HG03095 (cell line): ENCODE results near the gene PIAS2.
"Not testable (repeated sequence)": the region's sequence is repeated elsewhere in the genome, so short reads cannot be mapped to it uniquely, and the experiment has no call there.

Source experiments
- ATAC-seq: cut with Tn5 transposase; IDR thresholded peaks from one replicate; pipeline ENCODE4 v1.9.1; 2021; ENCODE audit warnings: moderate library complexity; ENCODE audit not compliant: unreplicated experiment

The PIAS2 gene

DNA sequence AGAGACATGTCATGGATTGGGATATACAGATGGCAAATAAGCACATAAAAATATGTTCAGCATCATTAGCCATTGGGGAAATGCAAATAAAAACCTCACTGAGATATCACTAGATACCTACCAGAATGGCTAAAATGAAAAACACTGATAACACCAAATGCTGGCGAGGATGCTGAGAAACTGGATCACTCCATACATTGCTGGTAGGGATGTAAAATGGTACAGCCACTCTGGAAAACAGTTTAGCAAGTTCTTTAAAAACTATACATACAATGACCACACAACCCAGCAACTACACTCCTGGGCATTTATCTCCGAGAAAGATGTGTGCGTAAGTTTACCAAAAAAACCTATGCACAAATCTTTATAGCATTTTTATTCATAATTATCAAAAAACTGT is 13.9 kb downstream of the PIAS2 start:
- no peak for ATAC-seq

DNA sequence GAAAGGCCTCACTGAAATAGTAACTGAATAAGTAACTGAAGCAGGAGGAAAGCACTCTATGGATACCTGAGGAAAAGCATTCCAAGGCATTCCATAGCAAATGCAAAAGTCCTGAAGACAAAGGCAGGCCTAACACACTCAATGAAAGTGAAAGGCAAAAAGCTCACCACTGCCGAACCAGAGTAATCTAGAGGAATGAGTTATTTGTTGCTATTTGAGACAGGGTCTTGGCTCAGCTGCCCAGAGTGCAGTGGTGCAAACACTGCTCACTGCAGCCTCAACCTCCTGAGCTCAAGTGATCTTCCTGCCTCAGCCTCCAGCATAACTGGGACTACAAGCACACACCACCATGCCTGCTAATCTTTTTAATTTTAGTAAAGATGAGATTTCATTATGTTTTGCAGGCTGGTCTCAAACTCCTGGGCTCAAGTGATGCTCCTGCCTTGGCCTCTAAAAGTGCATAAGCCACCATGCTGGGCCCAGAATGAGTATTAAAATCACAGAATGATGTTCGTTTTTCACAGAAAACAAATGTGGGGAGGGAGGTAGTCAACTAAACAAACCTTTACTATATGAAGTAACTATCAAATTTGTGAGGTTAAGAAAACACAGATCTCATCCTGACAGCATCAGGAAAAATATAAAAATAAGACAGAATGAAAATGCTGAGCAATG is 17.9 kb downstream of the PIAS2 start:
- ATAC-seq: peak; percentile 67

DNA sequence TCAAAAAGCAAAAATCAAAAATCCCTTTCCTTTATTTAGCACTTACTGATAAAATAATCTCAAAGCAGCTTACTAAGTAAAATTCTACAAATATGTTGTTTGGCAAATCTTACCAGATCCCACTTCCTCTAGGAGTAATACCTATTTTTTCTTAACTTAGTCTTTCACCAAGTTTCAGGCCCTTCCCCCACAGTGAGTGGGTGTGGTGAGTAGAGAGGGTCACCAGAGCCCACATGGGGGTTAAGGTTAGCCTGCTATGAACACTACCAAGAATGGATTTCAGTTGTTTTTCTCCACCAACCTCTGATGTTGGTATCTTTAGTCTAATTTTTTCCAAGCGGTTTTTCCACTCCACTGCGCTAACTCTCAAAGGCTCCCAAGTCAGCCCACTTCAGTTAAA is 23.2 kb downstream of the PIAS2 start:
- no peak for ATAC-seq

GRCh38 chr18:46893360-46893759 is 23.9 kb downstream of the PIAS2 start:
- no peak for ATAC-seq

DNA sequence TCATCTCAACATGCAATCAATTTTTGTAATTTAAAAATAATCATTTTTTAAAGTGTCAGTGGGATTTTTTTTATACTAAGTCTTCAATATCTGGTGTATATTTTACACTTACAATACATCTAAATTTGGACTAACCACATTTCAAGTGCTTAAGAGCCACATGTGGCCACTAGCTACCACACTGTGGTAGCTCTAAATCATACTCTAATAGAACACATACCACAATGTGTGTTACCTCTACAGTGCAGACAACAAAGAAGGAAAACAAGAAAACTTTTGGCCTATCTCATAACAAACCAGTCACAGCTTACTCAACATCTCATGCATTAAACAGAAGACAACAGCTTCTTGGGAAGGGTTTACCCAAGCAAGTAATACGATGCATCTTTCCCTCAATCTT is 24.5 kb downstream of the PIAS2 start:
- peak; percentile 54 for ATAC-seq

- peak; percentile 86 for ATAC-seq
Measured at GRCh38 chr18:46891742-46892214, 25.5 kb downstream of the PIAS2 start.

DNA sequence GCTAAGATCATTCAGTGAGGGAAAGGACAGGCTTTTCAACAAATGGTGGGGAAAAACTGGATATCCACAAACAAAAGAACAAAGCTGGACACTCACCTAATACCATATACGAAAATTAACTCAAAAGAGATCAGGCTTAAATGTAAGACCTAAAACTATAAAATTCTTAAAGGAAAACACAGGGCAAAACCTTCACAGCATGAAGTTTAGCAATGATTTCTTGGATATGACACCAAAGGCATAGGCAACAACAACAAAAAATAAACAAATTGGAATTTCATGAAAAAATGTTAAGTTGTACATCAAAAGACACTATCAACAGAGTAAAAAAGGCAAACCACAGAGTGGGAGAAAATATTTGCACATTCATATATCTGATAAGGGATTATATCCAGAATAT is 28.3 kb downstream of the PIAS2 start:
- no peak for ATAC-seq

DNA sequence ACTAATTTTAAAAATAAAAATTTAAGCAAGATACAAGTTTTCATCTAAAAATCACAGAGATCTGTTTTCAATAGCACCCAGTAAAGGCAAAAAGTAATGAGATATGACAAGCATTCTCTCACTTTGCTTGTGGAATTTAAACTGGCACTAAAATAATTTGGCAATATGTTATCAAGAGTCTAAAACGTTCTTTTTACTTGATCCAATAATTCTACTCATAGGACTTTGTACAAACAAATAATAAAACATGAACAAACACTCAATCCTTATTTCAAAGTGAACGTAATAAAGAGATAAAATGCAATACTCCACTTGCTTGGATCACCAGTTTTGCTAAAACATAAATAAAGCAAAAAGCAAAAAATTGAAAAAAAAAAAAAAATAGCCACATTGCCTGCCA is 30.4 kb downstream of the PIAS2 start:
- ATAC-seq: no peak

DNA sequence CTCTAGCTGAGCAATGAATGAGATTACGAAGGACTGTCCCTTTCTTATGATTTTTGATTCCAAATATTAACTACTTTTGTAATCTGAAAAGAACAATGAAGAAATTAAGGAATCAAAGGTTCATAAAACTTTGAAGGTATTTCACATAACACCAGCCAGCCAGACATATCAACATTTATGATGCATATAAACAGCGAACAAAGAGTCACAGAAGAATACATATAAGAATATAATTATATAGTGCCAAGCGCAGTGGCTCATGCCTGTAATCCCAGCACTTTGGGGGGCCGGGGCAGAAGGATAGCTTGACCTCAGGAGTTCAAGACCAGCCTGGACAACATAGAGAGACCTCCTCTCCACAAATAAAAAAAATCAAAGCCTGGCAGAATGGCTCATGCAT is 34.1 kb downstream of the PIAS2 start:
- no peak for ATAC-seq

- ATAC-seq: no peak
Measured at GRCh38 chr18:46877329-46877987, 39.8 kb downstream of the PIAS2 start.

GRCh38 chr18:46868169-46868921 is 49.0 kb downstream of the PIAS2 start:
- ATAC-seq: no peak

DNA sequence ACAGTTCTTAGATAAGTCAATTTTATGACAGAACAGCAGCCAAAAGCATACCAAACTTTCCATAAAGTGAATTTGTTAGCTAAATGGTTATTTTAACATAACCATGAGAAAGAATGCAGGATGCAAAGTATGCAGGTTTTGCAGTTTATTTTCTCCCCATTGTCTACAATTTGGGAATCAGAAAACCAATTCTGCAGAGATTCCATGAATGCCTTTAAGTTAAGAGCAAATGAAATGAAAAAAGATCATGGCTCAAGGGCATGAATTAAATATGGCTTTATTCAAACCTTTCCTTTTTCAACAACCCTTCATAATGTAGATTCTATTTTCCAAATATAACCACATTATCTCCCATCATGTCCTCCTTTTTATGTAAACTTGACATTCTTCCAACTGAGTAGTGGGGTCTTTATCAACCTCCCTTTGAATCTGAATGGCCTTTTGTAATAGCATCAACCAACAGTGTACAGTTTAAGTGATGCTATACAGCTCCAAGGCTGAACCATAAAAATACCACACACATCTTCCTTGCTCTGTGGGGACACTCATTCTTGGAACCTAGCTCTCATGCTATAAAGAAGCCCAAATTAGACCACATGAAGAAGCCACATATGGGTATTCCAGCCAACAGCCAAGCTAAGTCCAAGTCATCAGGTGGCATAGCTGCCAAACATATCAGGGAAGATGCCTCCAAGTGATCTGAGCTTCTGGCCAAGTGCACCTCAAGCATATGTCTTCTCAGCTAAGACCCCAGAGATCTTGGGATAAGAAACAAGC is 49.8 kb downstream of the PIAS2 start:
- no peak for ATAC-seq

- ATAC-seq: no peak
Measured at GRCh38 chr18:46866523-46866922, 50.8 kb downstream of the PIAS2 start.

DNA sequence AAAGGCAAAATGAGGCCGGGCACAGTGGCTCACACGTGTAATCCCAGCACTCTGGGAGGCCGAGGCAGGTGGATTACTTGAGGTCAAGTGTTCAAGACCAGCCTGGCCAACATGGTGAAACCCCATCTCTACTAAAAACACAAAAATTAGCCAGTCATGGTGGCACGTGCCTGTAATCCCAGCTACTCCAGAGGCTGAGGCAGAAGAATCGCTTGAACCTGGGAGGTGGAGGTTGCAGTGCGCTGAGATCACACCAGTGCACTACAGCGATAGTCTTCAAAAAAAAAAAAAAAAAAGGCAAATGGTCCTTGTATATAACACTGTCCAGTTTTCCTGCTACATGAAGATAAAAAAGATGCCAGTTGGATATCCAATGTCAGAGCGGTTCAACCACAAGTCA is 52.1 kb downstream of the PIAS2 start:
- ATAC-seq: not testable (repeated sequence)

DNA sequence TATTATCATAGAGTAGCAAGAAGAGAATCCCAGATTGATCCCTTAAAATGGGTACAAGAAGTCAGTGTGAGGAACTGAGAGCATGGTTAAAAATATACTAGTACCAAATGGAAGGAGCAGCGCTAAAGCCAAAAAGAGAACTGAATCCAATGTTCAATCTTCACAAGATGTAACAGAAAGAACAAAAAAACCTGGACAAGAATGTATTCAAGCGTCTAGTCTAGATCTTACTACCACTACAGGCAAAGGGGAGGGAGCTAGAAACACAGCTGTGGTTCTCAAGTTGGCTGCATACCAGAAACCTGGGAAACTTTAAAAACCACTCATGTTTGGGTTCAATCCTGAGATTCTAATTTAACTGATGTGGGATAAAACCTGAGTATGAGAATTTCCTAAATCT is 57.5 kb downstream of the PIAS2 start:
- peak; percentile 72 for ATAC-seq

- no peak for ATAC-seq
Measured at GRCh38 chr18:46858290-46858689, 59.0 kb downstream of the PIAS2 start.

GRCh38 chr18:46856973-46857372 is 60.3 kb downstream of the PIAS2 start:
- no peak for ATAC-seq

DNA sequence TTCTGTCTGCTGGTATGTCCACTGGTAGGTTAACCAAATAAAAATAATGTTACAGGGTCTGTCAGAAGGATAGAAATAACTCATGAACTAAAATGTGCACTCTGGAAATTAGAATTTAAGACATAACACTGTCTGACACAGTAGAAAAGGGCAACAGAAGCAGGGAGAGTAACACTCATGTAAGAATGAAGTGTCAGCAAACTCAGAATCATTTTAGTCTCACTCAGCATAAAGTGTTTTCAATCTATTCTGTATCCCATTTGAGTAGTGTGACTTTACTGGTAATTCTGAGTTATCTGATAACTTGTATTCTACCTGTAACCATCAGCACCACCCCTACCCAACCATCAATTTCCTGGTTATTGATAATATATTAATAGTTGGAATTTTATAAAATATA is 68.3 kb downstream of the PIAS2 start:
- no peak for ATAC-seq

- ATAC-seq: no peak
Measured at GRCh38 chr18:46843372-46843771, 73.9 kb downstream of the PIAS2 start.

DNA sequence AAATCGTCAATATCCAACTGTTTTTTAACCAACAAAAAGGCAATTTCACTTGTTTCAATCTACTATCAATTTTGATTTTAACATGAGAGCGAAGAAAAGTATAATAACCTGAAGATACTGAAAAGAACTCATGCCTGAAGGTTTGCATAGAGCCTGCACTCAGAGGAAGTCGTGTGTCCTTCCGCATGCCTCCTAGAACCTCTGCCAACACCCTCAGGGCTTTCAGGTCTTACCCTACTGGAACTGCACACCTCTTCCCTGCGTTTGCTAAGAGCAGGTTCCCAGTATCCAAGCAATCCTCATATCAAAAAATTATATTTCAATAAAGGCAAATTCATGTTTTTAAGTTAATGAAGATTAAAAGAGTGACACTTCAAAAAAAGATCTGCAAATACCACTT is 74.7 kb downstream of the PIAS2 start:
- ATAC-seq: no peak

- ATAC-seq: no peak
Measured at GRCh38 chr18:46833899-46834298, 83.4 kb downstream of the PIAS2 start.
